DND-41 (cell line): ENCODE measurements around the gene KDM5A.

Experiments
- EZH2 ChIP-seq: IDR thresholded peaks from 3 replicates; pipeline ENCODE4 v1.6.1; 2012; ENCODE audit warnings: borderline replicate concordance, low read depth, mild to moderate bottlenecking, moderate library complexity, low read length, inconsistent platforms; ENCODE audit not compliant: severe bottlenecking
- TF ChIP-seq, protein P1 (sequence below): IDR thresholded peaks from 2 replicates; pipeline ENCODE4 v1.5.1; 2012; ENCODE audit warnings: borderline replicate concordance, low read length, moderate library complexity, mild to moderate bottlenecking; ENCODE audit not compliant: poor library complexity, severe bottlenecking; ENCODE audit errors: extremely low read depth

DNA sequence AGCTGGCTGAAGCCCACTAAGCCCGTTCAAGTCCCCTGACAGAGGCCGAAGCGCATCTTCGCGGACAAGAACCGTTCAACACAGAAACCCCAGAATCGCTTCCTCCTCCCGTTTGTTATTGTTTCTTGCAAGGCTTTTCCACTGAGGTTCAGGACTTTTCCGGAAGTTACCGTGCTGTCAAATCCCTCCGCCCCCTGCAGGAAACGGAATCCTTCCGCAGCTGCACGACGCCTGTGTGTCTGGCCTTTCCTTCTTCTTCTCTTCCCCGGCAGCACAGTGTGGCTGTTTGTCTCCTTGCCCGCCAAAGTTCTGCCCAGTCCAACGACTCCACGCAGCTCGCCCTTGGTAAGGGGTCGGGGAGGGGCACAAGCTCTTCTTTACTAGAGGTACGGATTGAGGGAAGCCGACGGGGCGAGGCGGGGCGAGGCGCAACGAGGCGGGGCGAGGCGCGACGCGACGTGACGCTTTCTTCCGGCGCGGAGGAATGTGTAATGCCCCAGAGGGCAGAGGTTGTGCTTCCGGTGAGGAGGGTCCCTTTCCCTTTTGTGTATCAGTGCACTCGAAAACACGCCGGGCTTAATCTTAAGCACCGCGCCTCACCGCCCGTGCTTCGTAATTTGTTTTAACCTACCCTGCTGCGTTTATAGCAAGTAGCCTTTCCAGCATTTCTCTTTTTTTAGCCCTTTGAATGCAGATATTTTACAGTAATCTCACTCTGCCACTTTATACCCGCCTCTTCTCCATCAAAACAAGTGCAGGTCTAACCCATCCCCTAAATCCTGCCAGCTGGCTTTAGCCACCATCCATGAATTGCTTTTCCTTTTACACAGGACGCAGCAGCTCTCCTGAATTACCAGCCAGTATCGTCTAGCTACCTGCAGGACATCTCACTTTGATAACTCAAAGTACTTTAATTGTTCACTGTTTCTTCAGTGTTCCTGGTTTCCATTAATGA lies at the start of gene KDM5A:
- TF ChIP-seq EZH2 = no peak
- TF ChIP-seq, protein P1, sequence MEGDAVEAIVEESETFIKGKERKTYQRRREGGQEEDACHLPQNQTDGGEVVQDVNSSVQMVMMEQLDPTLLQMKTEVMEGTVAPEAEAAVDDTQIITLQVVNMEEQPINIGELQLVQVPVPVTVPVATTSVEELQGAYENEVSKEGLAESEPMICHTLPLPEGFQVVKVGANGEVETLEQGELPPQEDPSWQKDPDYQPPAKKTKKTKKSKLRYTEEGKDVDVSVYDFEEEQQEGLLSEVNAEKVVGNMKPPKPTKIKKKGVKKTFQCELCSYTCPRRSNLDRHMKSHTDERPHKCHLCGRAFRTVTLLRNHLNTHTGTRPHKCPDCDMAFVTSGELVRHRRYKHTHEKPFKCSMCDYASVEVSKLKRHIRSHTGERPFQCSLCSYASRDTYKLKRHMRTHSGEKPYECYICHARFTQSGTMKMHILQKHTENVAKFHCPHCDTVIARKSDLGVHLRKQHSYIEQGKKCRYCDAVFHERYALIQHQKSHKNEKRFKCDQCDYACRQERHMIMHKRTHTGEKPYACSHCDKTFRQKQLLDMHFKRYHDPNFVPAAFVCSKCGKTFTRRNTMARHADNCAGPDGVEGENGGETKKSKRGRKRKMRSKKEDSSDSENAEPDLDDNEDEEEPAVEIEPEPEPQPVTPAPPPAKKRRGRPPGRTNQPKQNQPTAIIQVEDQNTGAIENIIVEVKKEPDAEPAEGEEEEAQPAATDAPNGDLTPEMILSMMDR = no peak
